ENCODE results near the gene GABRD.

Gene GABRD

GRCh38 chr1:2036287-2036686, 17.1 kb downstream of the GABRD start:
- no peak overlapping the region for H3K27ac ChIP-seq
- TF ChIP-seq CTCF (conservative IDR thresholded peaks at IDR 0.05) (no peak), ZFX (IDR thresholded peaks at IDR 0.05) (no peak)

- no peak overlapping the region for H3K27ac ChIP-seq
- no peak for TF ChIP-seq CTCF (conservative IDR thresholded peaks at IDR 0.05)
- TF ChIP-seq ZFX (IDR thresholded peaks at IDR 0.05) = no peak
Measured at GRCh38 chr1:2037314-2037979, 18.3 kb downstream of the GABRD start.

GRCh38 chr1:2038229-2038628, 19.1 kb downstream of the GABRD start:
- no peak overlapping the region for H3K27ac ChIP-seq
- no peak for TF ChIP-seq ZFX (IDR thresholded peaks at IDR 0.05)
- no peak for TF ChIP-seq CTCF (conservative IDR thresholded peaks at IDR 0.05)

GRCh38 chr1:2039251-2039650, 20.1 kb downstream of the GABRD start:
- TF ChIP-seq ZFX (IDR thresholded peaks at IDR 0.05) (no peak), CTCF (conservative IDR thresholded peaks at IDR 0.05) (no peak)
- H3K27ac ChIP-seq = no peak overlapping the region

- TF ChIP-seq ZFX (IDR thresholded peaks at IDR 0.05) = no peak
- TF ChIP-seq CTCF (conservative IDR thresholded peaks at IDR 0.05) = no peak
- no peak overlapping the region for H3K27ac ChIP-seq
Measured at GRCh38 chr1:2041305-2041704, 22.2 kb downstream of the GABRD start.

GRCh38 chr1:2041887-2042286, 22.7 kb downstream of the GABRD start:
- no peak overlapping the region for H3K27ac ChIP-seq
- TF ChIP-seq CTCF (conservative IDR thresholded peaks at IDR 0.05) = no peak
- no peak for TF ChIP-seq ZFX (IDR thresholded peaks at IDR 0.05)

- TF ChIP-seq ZFX (IDR thresholded peaks at IDR 0.05) (no peak), CTCF (conservative IDR thresholded peaks at IDR 0.05) (no peak)
- no peak overlapping the region for H3K27ac ChIP-seq
Measured at GRCh38 chr1:2042830-2043773, 24.0 kb downstream of the GABRD start.
